PC-3 (cell line): Measurements from ENCODE around the gene TMEM91.

Source experiments
- EZH2 ChIP-seq: fragments of 300-600 bp; sonication (generic); IDR thresholded peaks from one replicate; pipeline ENCODE4 v1.6.1; 2017; ENCODE audit warnings: antibody characterized with exemption, mild to moderate bottlenecking, low read length; ENCODE audit not compliant: unreplicated experiment
- TF ChIP-seq, protein P1 (sequence below): fragments of 300-600 bp; sonication (generic); conservative IDR thresholded peaks from 2 replicates; pipeline ENCODE4 v1.5.1; 2017; ENCODE audit warnings: antibody characterized with exemption, low read depth, mild to moderate bottlenecking, low read length

DNA sequence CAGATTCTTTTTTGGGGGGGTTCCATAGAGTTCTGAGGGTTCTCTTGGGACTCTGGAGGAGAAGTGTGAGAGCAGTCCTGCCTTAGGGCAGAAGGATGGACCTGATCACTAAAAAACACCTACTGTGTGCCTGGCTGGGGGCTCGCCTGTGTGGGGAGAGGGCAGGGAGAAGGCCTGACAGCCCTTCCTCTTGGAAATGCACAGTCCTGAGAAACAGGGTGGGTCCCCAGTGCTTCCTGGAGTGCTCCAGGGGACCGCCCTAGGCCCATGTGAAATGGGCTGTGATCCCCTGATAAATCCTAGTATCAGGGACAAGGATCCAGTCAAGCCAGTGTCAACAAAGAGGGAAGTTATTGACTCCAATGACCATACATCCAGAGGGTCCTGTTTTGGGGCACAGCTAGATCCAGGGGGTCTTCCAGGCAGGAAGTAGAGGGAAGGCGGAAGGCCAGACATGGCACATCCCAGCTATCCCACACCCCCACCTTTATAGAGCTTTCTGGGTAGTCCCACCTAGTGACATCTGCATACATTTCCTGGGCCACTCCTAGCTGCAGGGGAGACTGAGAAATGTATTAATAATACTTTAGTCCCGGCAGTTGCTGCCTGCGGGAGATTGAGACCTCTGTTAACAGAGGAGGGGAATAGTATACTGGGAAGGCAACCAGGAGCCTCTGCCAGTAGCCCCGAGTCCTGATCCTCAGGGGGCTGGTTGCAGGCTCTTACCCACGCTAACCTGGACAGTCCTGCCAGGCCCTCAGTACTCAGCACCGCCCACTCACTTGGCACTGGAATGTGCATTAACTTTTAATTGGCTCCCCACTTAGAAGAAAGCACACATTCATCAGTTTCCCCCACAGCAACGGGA is 35.0 kb downstream of the TMEM91 start:
- TF ChIP-seq, protein P1, sequence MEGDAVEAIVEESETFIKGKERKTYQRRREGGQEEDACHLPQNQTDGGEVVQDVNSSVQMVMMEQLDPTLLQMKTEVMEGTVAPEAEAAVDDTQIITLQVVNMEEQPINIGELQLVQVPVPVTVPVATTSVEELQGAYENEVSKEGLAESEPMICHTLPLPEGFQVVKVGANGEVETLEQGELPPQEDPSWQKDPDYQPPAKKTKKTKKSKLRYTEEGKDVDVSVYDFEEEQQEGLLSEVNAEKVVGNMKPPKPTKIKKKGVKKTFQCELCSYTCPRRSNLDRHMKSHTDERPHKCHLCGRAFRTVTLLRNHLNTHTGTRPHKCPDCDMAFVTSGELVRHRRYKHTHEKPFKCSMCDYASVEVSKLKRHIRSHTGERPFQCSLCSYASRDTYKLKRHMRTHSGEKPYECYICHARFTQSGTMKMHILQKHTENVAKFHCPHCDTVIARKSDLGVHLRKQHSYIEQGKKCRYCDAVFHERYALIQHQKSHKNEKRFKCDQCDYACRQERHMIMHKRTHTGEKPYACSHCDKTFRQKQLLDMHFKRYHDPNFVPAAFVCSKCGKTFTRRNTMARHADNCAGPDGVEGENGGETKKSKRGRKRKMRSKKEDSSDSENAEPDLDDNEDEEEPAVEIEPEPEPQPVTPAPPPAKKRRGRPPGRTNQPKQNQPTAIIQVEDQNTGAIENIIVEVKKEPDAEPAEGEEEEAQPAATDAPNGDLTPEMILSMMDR = no peak
- no peak for TF ChIP-seq EZH2
